ENCODE measurements around the gene SEPTIN8. TPM values are rescaled to one million over a fixed set of nuclear protein-coding genes. Genes with fewer than 3 reads are reported as not detected.

SEPTIN8 gene
- total and polyA plus RNA-seq, 2 donors (not counting 3 experiments of a cell fraction or from before 2014, with no cell fraction given) = 56.6 to 82.1 TPM

GRCh38 chr5:132758451-132758850 is 18.6 kb downstream of the SEPTIN8 start:
- no peaks in the 10 kb centered on the region for H3K79me2 ChIP-seq (ENCODE audit: control insufficient read depth, insufficient read depth, low read length)
- H3K4me1 ChIP-seq (ENCODE audit: control insufficient read depth, extremely low read depth, insufficient read depth, low read length) = no peaks in the 10 kb centered on the region
- DNase-seq (ENCODE audit: low read depth, low spot score) (no peak), FAIRE-seq (no peak)
- no peaks in the 10 kb centered on the region for H3K27me3 ChIP-seq (ENCODE audit: control insufficient read depth in 2 of 2, insufficient read depth in 2 of 2, low read length in 2 of 2)
- TF ChIP-seq FOS (IDR thresholded peaks at IDR 0.05; ENCODE audit: borderline replicate concordance, insufficient read depth, low read length) (no peak), POLR2A (IDR thresholded peaks at IDR 0.05; ENCODE audit: low read depth, low read length) (no peak), CTCF (IDR thresholded peaks at IDR 0.05; ENCODE audit: extremely low read depth in 1 of 2, insufficient read depth in 1 of 2, low read depth in 1 of 2, low read length in 2 of 2) (no peak), POLR2AphosphoS5 (IDR thresholded peaks at IDR 0.05; ENCODE audit: insufficient read depth, low read depth, low read length) (no peak), EZH2 (IDR thresholded peaks at IDR 0.05; ENCODE audit: borderline replicate concordance, low read depth, low read length, severe bottlenecking) (no peak), MYC (IDR thresholded peaks at IDR 0.05; ENCODE audit: low read depth, low read length) (no peak), MAX (IDR thresholded peaks at IDR 0.05; ENCODE audit: insufficient read depth, insufficient read length) (no peak), GATA2 (IDR thresholded peaks at IDR 0.05; ENCODE audit: insufficient read depth, insufficient read length, low read depth, low read length) (no peak), JUN (IDR thresholded peaks at IDR 0.05; ENCODE audit: borderline replicate concordance, insufficient read depth, insufficient read length, low read depth) (no peak)
- intact Hi-C loops (cut with micrococcal nuclease) = no loop called here
- H3K9ac ChIP-seq (replicated peaks; ENCODE audit: extremely low read depth, insufficient read depth, low read length) = no peak overlapping the region
- dilution Hi-C loops (cut with MboI; ENCODE audit: extremely low pct_ligation_motif_present, low sequenced_read_pairs) = no loop called here
- ChIA-PET CTCF (interaction anchor here (0.9 to 6.7 kb wide), 2 partner anchors 43 to 61 kb away, joined by 3 to 179 read pairs; no protein-coding TSS in a partner anchor), POLR2A (no interaction called here)
- no TSS peak for BruUV-seq (replicated peaks)
- H3K9me3 ChIP-seq (replicated peaks; ENCODE audit: control insufficient read depth, insufficient read depth, low read length) = no peaks in the 10 kb centered on the region
- no peaks in the 10 kb centered on the region for H3K9me1 ChIP-seq (replicated peaks; ENCODE audit: control insufficient read depth, extremely low read depth, insufficient read depth, low read length)
- H3K27ac ChIP-seq (ENCODE audit: insufficient read depth, low read depth, low read length) = no peak overlapping the region
- H3K4me3 ChIP-seq (replicated peaks in 1 of 3; ENCODE audit: insufficient read depth in 1 of 3, low read depth in 1 of 3, low read length in 3 of 3) = no peak overlapping the region
- no peak overlapping the region for H2AFZ ChIP-seq (ENCODE audit: low read depth, low read length)
- peaks cover 9 to 29% of the 10 kb centered on the region in 2 experiments for H3K36me3 ChIP-seq (ENCODE audit: control insufficient read depth in 2 of 2, extremely low read depth in 1 of 2, insufficient read depth in 2 of 2, low read length in 2 of 2)
- no peaks in the 10 kb centered on the region for H4K20me1 ChIP-seq (replicated peaks; ENCODE audit: control insufficient read depth, extremely low read depth, insufficient read depth, low read length)
- no peak overlapping the region for H3K4me2 ChIP-seq (ENCODE audit: insufficient read depth, low read length)

Measured in endothelial cell of umbilical vein (primary cell).